Measurements from ENCODE around the gene GPATCH8. TPM values are rescaled to one million over a fixed set of nuclear protein-coding genes. Genes with fewer than 3 reads are reported as not detected.

The GPATCH8 gene
- total RNA-seq, 1 donor from 2014 or later = 76.3 TPM

- Mint-ChIP-seq H3K27me3 (ENCODE audit: low read depth) (peaks cover 25% of the 10 kb centered on the region), H3K4me1 (peaks cover 39% of the 10 kb centered on the region), H3K36me3 (peaks cover 6% of the 10 kb centered on the region), H3K4me3 (peak overlapping the region; percentile 81), H3K27ac (peak overlapping the region; percentile 43), H3K9me3 (no peaks in the 10 kb centered on the region)
- no peak for TF ChIP-seq CTCF (IDR thresholded peaks at IDR 0.05; ENCODE audit: unreplicated experiment)
- no peak for DNase-seq (ENCODE audit: low spot score in 2 of 2, unreplicated experiment in 2 of 2)
Observed at GRCh38 chr17:44362949-44363612, 140.1 kb downstream of the GPATCH8 start.

- H3K4me1 Mint-ChIP-seq = peaks cover 36% of the 10 kb centered on the region
- peaks cover 22% of the 10 kb centered on the region for H3K27me3 Mint-ChIP-seq (ENCODE audit: low read depth)
- H3K4me3 Mint-ChIP-seq = peak overlapping the region; percentile 81
- no peak for TF ChIP-seq CTCF (IDR thresholded peaks at IDR 0.05; ENCODE audit: unreplicated experiment)
- no peaks in the 10 kb centered on the region for H3K9me3 Mint-ChIP-seq
- DNase-seq (ENCODE audit: low spot score in 2 of 2, unreplicated experiment in 2 of 2) = no peak
- peaks cover 6% of the 10 kb centered on the region for H3K36me3 Mint-ChIP-seq
- peak overlapping the region; percentile 40 for H3K27ac Mint-ChIP-seq
Observed at GRCh38 chr17:44362459-44362948, 140.7 kb downstream of the GPATCH8 start.

DNA sequence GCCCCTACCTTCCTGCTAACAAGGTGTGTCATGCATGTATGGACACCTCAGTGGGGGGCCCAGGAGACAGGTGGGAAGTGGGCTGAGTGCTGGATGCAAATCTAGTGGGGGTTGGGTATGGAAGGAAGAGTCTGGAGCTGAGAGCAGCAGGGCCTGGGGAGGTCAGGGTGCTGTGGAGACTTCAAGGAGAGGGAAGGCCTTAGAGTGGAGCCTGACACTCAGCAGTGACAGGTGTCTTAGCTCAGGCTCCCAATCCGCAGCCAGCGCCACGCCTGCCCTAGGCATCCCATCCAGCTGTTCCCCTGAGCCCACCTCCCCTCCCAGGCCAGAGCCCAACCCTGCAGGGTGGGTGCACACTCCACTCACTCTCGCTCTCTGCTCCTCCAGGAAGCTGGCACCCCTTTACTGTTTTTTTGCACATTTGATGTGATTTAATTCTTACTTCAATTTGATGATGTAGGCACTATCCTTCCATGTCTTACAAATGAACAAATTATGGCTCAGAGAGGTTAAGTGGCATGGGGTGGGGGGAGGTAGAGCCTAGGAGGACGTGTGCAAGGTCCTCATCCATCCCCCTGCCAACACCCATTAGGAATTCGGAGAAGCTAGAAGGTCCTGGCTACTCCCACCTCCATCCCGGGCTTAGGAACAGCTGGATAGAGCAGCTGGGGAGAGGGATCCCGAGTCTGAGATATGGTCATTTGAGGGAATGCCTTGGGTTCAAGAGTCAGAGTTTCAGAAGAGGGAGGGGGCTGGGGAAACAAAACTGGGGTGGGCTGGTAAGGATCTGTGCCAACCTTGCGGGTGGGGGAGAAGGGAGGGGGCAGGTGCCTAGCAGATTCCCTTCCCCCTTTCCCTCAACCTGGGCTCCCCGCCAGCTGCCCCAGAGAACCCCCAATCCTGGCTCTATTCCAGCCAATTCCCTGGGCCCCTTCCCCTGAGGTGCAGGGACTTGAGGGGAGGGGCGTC is 141.6 kb downstream of the GPATCH8 start:
- no peaks in the 10 kb centered on the region for H3K9me3 Mint-ChIP-seq
- H3K36me3 Mint-ChIP-seq = peaks cover 6% of the 10 kb centered on the region
- peaks cover 14% of the 10 kb centered on the region for H3K27me3 Mint-ChIP-seq (ENCODE audit: low read depth)
- no peak for DNase-seq (ENCODE audit: low spot score in 2 of 2, unreplicated experiment in 2 of 2)
- no peak for TF ChIP-seq CTCF (IDR thresholded peaks at IDR 0.05; ENCODE audit: unreplicated experiment)
- H3K27ac Mint-ChIP-seq = peak overlapping the region; percentile 40
- H3K4me1 Mint-ChIP-seq = peaks cover 32% of the 10 kb centered on the region
- peak overlapping the region; percentile 81 for H3K4me3 Mint-ChIP-seq

- no peaks in the 10 kb centered on the region for H3K9me3 Mint-ChIP-seq
- peak overlapping the region; percentile 47 for H3K27ac Mint-ChIP-seq
- TF ChIP-seq CTCF (IDR thresholded peaks at IDR 0.05; ENCODE audit: unreplicated experiment) = no peak
- no peak for DNase-seq (ENCODE audit: low spot score in 2 of 2, unreplicated experiment in 2 of 2)
- H3K4me1 Mint-ChIP-seq = peaks cover 32% of the 10 kb centered on the region
- H3K36me3 Mint-ChIP-seq = peaks cover 6% of the 10 kb centered on the region
- peak overlapping the region; percentile 81 for H3K4me3 Mint-ChIP-seq
- peaks cover 8% of the 10 kb centered on the region for H3K27me3 Mint-ChIP-seq (ENCODE audit: low read depth)
Observed at GRCh38 chr17:44360826-44361225, 142.4 kb downstream of the GPATCH8 start.

DNA sequence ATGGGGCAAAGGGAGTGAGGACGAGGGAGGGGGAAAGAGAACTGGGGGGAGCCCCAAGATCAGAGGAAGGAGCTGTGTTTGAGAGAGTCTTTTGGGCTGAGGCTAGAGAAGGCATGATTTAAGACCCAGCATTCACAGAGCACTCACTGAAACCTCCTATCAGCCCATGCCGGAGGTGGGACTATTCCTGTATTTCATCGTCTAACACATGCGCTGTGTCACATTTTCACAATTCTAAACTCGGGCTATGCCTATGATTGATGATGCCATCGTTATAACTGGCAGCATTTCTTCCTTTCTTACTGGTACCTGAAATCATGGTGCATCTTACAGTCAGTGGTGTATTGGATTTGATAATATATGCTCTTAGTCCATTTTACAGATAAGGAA is 143.1 kb downstream of the GPATCH8 start:
- DNase-seq (ENCODE audit: low spot score in 2 of 2, unreplicated experiment in 2 of 2) = no peak
- H3K27me3 Mint-ChIP-seq (ENCODE audit: low read depth) = peaks cover 2% of the 10 kb centered on the region
- peak overlapping the region; percentile 47 for H3K27ac Mint-ChIP-seq
- H3K4me3 Mint-ChIP-seq = peak overlapping the region; percentile 26
- H3K9me3 Mint-ChIP-seq = no peaks in the 10 kb centered on the region
- H3K4me1 Mint-ChIP-seq = peaks cover 34% of the 10 kb centered on the region
- peaks cover 6% of the 10 kb centered on the region for H3K36me3 Mint-ChIP-seq
- TF ChIP-seq CTCF (IDR thresholded peaks at IDR 0.05; ENCODE audit: unreplicated experiment) = no peak
